ENCODE results near the gene FOXRED1.

GRCh38 chr11:126281666-126282175 lies 12.8 kb downstream of the FOXRED1 start:
- TF ChIP-seq CTCF (optimal IDR thresholded peaks at IDR 0.05 in 1 of 3, IDR thresholded peaks at IDR 0.05 in 1 of 3, conservative IDR thresholded peaks at IDR 0.05 in 1 of 3; ENCODE audit: extremely low read depth in 1 of 3, insufficient read depth in 2 of 3, low read length in 3 of 3) (no peak), EZH2 (IDR thresholded peaks at IDR 0.05; ENCODE audit: low read length) (no peak)

Measured in keratinocyte (primary cell).